Cardiac fibroblast (primary cell): Measurements from ENCODE around the gene PRSS38.
A peak's percentile ranks its signal among the peaks of the same experiment; 100 is the strongest.

Experiments
- DNase-seq, 2 donors: peaks; one replicate each; pipeline versions ENCODE4 v3.0.0 to v3.0.0-alpha.2; 2010; ENCODE audit warnings: low read depth in 2 of 2
- H3K4me3 ChIP-seq, 2 donors: replicated peaks in 1 of 2; 1 replicate in 1 of 2; 2 replicates in 1 of 2; pipeline ENCODE4 v1.5.1; 2011; ENCODE audit warnings: low read depth in 2 of 2, low read length in 2 of 2, mild to moderate bottlenecking in 2 of 2, moderate library complexity in 1 of 2
- TF ChIP-seq, protein P1 (sequence below): IDR thresholded peaks from one replicate; pipeline ENCODE4 v1.5.1; 2011; ENCODE audit warnings: low read depth, mild to moderate bottlenecking, low read length, inconsistent platforms

The PRSS38 gene

DNA sequence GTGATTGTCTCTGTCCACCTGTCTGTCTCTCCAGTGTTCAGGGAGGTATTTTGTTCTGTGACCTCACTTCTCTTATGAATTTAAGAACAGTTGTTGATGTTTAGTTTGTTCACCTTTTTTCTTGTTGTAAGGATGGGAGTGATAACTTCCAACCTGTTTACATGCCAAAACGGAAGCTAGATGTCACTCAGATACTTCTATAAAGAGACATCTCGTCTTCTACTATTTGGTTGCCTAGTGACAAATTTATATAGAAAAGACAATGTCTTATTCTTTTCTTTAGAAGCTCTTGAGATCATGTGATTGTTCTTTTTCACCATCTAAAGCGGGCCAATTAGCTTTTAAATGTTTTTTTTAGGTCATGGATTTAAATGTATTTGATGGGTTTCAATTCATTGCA, 33.8 kb downstream of the PRSS38 start:
- no peak overlapping the region for H3K4me3 ChIP-seq
- TF ChIP-seq, protein P1, sequence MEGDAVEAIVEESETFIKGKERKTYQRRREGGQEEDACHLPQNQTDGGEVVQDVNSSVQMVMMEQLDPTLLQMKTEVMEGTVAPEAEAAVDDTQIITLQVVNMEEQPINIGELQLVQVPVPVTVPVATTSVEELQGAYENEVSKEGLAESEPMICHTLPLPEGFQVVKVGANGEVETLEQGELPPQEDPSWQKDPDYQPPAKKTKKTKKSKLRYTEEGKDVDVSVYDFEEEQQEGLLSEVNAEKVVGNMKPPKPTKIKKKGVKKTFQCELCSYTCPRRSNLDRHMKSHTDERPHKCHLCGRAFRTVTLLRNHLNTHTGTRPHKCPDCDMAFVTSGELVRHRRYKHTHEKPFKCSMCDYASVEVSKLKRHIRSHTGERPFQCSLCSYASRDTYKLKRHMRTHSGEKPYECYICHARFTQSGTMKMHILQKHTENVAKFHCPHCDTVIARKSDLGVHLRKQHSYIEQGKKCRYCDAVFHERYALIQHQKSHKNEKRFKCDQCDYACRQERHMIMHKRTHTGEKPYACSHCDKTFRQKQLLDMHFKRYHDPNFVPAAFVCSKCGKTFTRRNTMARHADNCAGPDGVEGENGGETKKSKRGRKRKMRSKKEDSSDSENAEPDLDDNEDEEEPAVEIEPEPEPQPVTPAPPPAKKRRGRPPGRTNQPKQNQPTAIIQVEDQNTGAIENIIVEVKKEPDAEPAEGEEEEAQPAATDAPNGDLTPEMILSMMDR = no peak
- no peak for DNase-seq

DNA sequence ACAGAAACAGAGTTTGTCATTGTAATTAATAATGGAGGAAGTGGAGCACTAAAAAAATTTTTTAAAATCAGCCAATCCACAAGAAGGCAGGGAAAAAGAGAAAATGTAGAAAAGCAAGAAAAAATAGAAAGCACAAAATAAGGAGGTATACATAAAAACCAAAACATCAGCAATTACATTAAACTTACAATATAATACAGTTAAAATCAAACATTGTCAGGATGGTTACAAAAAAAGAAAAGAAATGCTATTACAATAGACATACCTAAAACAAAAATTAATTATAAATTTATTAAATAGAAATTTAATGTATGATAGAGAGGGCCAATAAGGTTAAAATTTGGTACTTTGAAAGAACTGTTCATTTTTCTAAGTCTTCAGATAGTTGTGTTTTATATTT, 38.7 kb downstream of the PRSS38 start:
- TF ChIP-seq, protein P1 = no peak
- DNase-seq = no peak
- no peak overlapping the region for H3K4me3 ChIP-seq

DNA sequence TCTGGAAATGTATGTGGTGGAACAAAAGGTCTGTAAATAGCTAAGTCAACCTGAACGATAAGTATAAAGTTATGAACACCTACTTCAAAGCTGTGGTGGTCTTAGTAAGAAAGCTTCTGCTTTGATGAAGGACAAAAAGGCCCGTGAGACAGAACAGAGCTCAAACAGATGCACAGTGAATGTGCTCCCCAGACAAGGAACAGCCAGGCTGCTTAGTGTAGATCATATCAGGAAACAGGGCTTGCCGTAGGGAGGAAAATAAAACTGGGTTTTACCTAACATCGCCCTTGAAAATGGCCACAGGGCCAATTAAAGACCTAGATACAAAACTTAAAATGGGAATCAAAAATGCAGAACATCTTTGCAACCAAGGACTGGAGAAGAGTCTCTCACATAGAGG, 40.2 kb downstream of the PRSS38 start:
- TF ChIP-seq, protein P1 = no peak

DNA sequence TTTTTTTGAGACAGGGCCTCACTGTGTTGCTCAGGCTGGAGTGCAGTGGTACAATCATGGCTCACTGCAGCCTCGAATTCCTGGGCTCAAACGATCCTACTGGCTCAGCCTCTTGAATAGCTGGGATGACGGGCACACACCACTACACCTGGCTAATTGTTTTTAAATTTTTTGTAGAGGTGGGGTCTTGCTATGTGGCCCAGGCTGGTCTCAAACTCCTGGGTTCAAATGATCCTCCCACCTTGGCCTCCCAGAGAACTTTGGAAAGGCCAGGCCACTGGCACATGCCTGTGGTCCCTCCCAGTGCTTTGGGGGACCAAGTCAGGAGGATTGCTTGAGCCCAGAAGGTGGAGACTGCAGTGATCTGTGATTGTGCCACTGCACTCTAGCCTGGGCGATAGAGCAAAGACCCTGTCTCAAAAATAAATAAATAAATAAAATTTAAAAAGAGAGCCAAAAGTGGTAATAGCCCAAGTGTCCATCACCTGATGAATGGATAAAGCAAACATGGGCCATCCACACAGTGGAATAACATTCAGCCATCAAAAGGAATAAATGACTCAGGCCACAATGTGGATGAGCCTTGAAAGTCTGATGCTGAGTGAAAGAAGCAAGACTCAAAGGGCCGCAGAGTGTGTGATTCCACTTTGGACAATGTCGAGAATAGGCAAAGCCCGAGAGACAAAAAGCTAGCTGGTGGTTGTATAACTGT, 40.8 kb downstream of the PRSS38 start:
- TF ChIP-seq, protein P1 = no peak
- no peak overlapping the region for H3K4me3 ChIP-seq
- DNase-seq = no peak

More for the DNA sequence above, 40.2 kb downstream of the PRSS38 start:
- H3K4me3 ChIP-seq = no peak overlapping the region
- DNase-seq = no peak

DNA sequence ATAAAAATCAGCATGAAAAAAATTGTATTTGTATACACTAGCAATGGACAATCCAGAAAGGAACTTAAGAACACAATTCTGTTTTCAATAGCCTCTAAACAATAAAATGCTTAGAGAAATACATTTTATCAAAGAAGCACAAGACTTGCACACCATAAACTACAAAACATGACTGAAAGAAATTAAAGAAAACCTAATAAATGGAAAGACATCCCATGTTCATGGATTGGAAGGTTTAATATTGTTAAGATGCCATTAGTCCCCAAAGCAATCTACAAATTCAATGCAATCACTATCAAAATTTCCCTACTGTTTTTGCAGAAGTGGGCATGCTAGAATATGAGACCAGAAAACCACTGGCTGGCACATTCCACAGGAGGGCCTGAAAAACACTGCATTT, 49.4 kb downstream of the PRSS38 start:
- TF ChIP-seq, protein P1 = no peak
- no peak for DNase-seq
- no peak overlapping the region for H3K4me3 ChIP-seq

DNA sequence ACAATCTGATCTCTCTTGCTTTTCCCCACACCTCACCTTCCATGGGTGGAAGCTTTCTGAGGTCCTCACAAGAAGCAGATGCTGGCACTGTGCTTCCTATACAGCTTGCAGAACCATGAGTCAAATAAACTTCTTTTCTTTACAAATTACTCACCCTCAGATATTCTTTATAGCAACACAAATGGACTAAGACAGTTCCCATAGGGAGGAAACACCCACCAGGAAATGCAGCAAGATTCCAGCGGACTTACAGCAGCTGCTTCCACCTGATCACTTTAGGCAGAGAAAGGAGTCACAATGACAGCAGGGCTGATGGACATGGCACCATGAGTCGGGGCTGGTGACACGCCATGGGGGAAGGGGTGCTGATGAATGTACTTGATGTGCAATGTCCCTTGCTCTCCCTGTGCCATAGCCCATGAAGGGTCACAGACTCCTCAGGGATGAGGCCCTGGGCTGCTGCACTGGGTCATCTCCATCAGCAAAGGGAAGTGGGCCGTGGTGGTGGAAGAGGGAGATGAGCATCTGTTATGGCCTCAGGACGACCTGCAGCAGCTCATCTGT, 53.9 kb downstream of the PRSS38 start:
- H3K4me3 ChIP-seq = no peak overlapping the region
- DNase-seq = peak in 1 of 2 donors; percentile 22

More for the DNA sequence above, 53.9 kb downstream of the PRSS38 start:
- TF ChIP-seq, protein P1 = no peak
